GM21529 (cell line): ENCODE results near the gene USH1G.
"Not testable (repeated sequence)": the region's sequence is repeated elsewhere in the genome, so short reads cannot be mapped to it uniquely, and the experiment has no call there.

Experiments used
- ATAC-seq: cut with Tn5 transposase; IDR thresholded peaks from one replicate; pipeline ENCODE4 v1.9.1; 2021; ENCODE audit not compliant: unreplicated experiment

USH1G gene

GRCh38 chr17:74877592-74878548, 45.2 kb downstream of the USH1G start:
- no peak for ATAC-seq

- ATAC-seq, result no peak
Measured at GRCh38 chr17:74875977-74876593, 47.0 kb downstream of the USH1G start.

GRCh38 chr17:74875155-74875976, 47.7 kb downstream of the USH1G start:
- ATAC-seq, result no peak

GRCh38 chr17:74874615-74875037, 48.4 kb downstream of the USH1G start:
- ATAC-seq, result no peak

- no peak for ATAC-seq
Measured at GRCh38 chr17:74873874-74874614, 49.0 kb downstream of the USH1G start.

- peak; percentile 87 for ATAC-seq
Measured at GRCh38 chr17:74873037-74873873, 49.8 kb downstream of the USH1G start.

- ATAC-seq, result peak; percentile 25
Measured at GRCh38 chr17:74872313-74873036, 50.6 kb downstream of the USH1G start, which contains the start of gene FDXR. Gene FDXR (minus strand): TSS chr17:74872994. CDS start chr17:74872944, 50 bp downstream.

- ATAC-seq, result no peak
Measured at GRCh38 chr17:74871356-74872076, 51.5 kb downstream of the USH1G start.

GRCh38 chr17:74870512-74870911, 52.5 kb downstream of the USH1G start:
- ATAC-seq, result no peak

GRCh38 chr17:74870028-74870427, 53.0 kb downstream of the USH1G start:
- not testable (repeated sequence) for ATAC-seq

GRCh38 chr17:74868908-74869255, 54.2 kb downstream of the USH1G start:
- no peak for ATAC-seq

GRCh38 chr17:74868251-74868907, 54.7 kb downstream of the USH1G start:
- no peak for ATAC-seq

- no peak for ATAC-seq
Measured at GRCh38 chr17:74866198-74866835, 56.7 kb downstream of the USH1G start.
